Activated CD8-positive, alpha-beta memory T cell treated with anti-CD3 and anti-CD28 coated beads, Interleukin-2, amount 50 U/mL, for 4 hours (primary cell): ENCODE measurements around the gene ATP1B4.
"Not testable (repeated sequence)": the region's sequence is repeated elsewhere in the genome, so short reads cannot be mapped to it uniquely, and the experiment has no call there.

Experiments used
- DNase-seq: peaks from one replicate; pipeline ENCODE4 v3.0.0-alpha.2; 2020

ATP1B4 gene

GRCh38 chrX:120361764-120362305 lies at the start of gene ATP1B4:
ATP1B4 (plus strand) TSS chrX:120362089; CDS start chrX:120362169, 80 bp downstream.
- no peak for DNase-seq

GRCh38 chrX:120315776-120316175 lies 46.1 kb upstream of the ATP1B4 start:
- no peak for DNase-seq

- DNase-seq = no peak
Observed at GRCh38 chrX:120316587-120317283, 45.2 kb upstream of the ATP1B4 start.

- no peak for DNase-seq
Observed at GRCh38 chrX:120318411-120318810, 43.5 kb upstream of the ATP1B4 start.

GRCh38 chrX:120321520-120322281 lies 40.2 kb upstream of the ATP1B4 start:
- no peak for DNase-seq

- no peak for DNase-seq
Observed at GRCh38 chrX:120331116-120331515, 30.8 kb upstream of the ATP1B4 start.

- no peak for DNase-seq
Observed at GRCh38 chrX:120332394-120332793, 29.5 kb upstream of the ATP1B4 start.

GRCh38 chrX:120334151-120334550 lies 27.7 kb upstream of the ATP1B4 start:
- no peak for DNase-seq

GRCh38 chrX:120334603-120335002 lies 27.3 kb upstream of the ATP1B4 start:
- no peak for DNase-seq

- no peak for DNase-seq
Observed at GRCh38 chrX:120335289-120335688, 26.6 kb upstream of the ATP1B4 start.

GRCh38 chrX:120336899-120337298 lies 25.0 kb upstream of the ATP1B4 start:
- DNase-seq = no peak

GRCh38 chrX:120344566-120344965 lies 17.3 kb upstream of the ATP1B4 start:
- DNase-seq = not testable (repeated sequence)

- no peak for DNase-seq
Observed at GRCh38 chrX:120350450-120351138, 11.3 kb upstream of the ATP1B4 start.

GRCh38 chrX:120356084-120356483 lies 5.8 kb upstream of the ATP1B4 start:
- DNase-seq = no peak

GRCh38 chrX:120357186-120357585 lies 4.7 kb upstream of the ATP1B4 start:
- DNase-seq = no peak

- DNase-seq = peak; percentile 25
Observed at GRCh38 chrX:120358737-120359456, 3.0 kb upstream of the ATP1B4 start.

GRCh38 chrX:120365320-120365719 lies 3.4 kb downstream of the ATP1B4 start:
- peak; percentile 40 for DNase-seq

- DNase-seq = no peak
Observed at GRCh38 chrX:120365968-120366367, 4.1 kb downstream of the ATP1B4 start.

- DNase-seq = no peak
Observed at GRCh38 chrX:120366794-120367193, 4.9 kb downstream of the ATP1B4 start.

- DNase-seq = no peak
Observed at GRCh38 chrX:120367402-120368109, 5.7 kb downstream of the ATP1B4 start.

- DNase-seq = no peak
Observed at GRCh38 chrX:120372667-120373370, 10.9 kb downstream of the ATP1B4 start.
